SH-SY5Y (cell line): ENCODE results near the gene SSPN.

ENCODE experiments used
- GATA2 ChIP-seq: IDR thresholded peaks from 2 replicates; pipeline ENCODE4 v1.6.1; 2011; ENCODE audit warnings: mild to moderate bottlenecking, low read depth, low read length
- GATA3 ChIP-seq: IDR thresholded peaks from 2 replicates; pipeline ENCODE4 v1.6.1; 2011; ENCODE audit warnings: low read depth, mild to moderate bottlenecking, low read length, moderate library complexity

DNA sequence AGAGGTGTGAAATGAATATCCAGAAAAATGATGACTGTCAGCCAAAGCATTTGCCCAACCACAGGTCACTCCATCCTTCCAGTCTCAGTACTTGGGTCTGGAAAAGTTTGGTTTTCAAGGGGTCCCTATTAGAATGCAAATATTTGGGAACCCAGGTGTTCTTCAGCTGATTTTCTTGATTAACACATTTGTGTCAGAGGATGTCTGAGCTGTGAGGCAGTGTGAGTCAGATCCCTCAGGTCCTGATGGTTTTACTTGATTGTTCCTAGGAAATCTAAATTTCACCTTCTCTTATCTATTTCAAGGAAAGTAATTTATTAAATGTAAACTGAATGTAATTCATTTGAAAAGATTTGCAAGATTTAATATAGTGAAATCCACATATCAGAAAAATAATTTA is 71.5 kb downstream of the SSPN start:
- TF ChIP-seq GATA2 (no peak), GATA3 (no peak)
